Mesendoderm (in vitro differentiated cells): ENCODE results near the gene NSFL1C.

Experiments used
- DNase-seq: peaks from one replicate; pipeline ENCODE4 v3.0.0; 2013
- H2AK5ac ChIP-seq: 2 replicates; pipeline ENCODE4 v1.6.1; 2013; ENCODE audit warnings: low read length, inconsistent platforms
- H2BK120ac ChIP-seq: 2 replicates; pipeline ENCODE4 v1.6.1; 2013; ENCODE audit warnings: low read depth, mild to moderate bottlenecking, low read length, moderate library complexity, mixed read lengths
- H2BK15ac ChIP-seq: replicated peaks from 2 replicates; pipeline ENCODE4 v1.6.1; 2013; ENCODE audit warnings: low read depth, mild to moderate bottlenecking, moderate library complexity
- H2BK5ac ChIP-seq: 2 replicates; pipeline ENCODE4 v1.6.1; 2013; ENCODE audit warnings: low read length, inconsistent platforms
- H3K18ac ChIP-seq: 2 replicates; pipeline ENCODE4 v1.6.1; 2013; ENCODE audit warnings: mild to moderate bottlenecking, low read length, mixed read lengths
- H3K23ac ChIP-seq: one replicate; pipeline ENCODE4 v1.6.1; 2013; ENCODE audit warnings: low read length
- H3K27ac ChIP-seq: 2 replicates; pipeline ENCODE4 v1.5.1; 2013; ENCODE audit warnings: low read depth, mild to moderate bottlenecking, inconsistent platforms, low read length, moderate library complexity
- H3K27me3 ChIP-seq: 2 replicates; pipeline ENCODE4 v1.6.1; 2013; ENCODE audit warnings: low read length, control low read depth, mild to moderate bottlenecking, inconsistent platforms; ENCODE audit not compliant: insufficient read depth, poor library complexity
- H3K36me3 ChIP-seq: 2 replicates; pipeline ENCODE4 v1.6.1; 2013; ENCODE audit warnings: low read length, inconsistent platforms; ENCODE audit not compliant: control insufficient read depth, insufficient read depth
- H3K4ac ChIP-seq: one replicate; pipeline ENCODE4 v1.6.1; 2013; ENCODE audit warnings: low read depth, mild to moderate bottlenecking, low read length, moderate library complexity
- H3K4me1 ChIP-seq: 2 replicates; pipeline ENCODE4 v1.6.1; 2013; ENCODE audit warnings: low read depth, low read length, inconsistent platforms; ENCODE audit not compliant: control insufficient read depth
- H3K4me2 ChIP-seq: 2 replicates; pipeline ENCODE4 v1.6.1; 2013; ENCODE audit warnings: low read length
- H3K4me3 ChIP-seq: 2 replicates; pipeline ENCODE4 v1.5.1; 2013; ENCODE audit warnings: mild to moderate bottlenecking, low read length
- H3K56ac ChIP-seq: one replicate; pipeline ENCODE4 v1.6.1; 2013; ENCODE audit warnings: low read length
- H3K79me1 ChIP-seq: 2 replicates; pipeline ENCODE4 v1.6.1; 2013; ENCODE audit warnings: low read length, inconsistent platforms
- H3K79me2 ChIP-seq: 2 replicates; pipeline ENCODE4 v1.6.1; 2013; ENCODE audit warnings: mild to moderate bottlenecking, low read length; ENCODE audit not compliant: control insufficient read depth, insufficient read depth
- H3K9ac ChIP-seq: 2 replicates; pipeline ENCODE4 v1.6.1; 2013; ENCODE audit warnings: low read length, inconsistent platforms
- H4K5ac ChIP-seq: one replicate; pipeline ENCODE4 v1.6.1; 2013; ENCODE audit warnings: low read length
- H4K8ac ChIP-seq: one replicate; pipeline ENCODE4 v1.6.1; 2013; ENCODE audit warnings: low read depth, mild to moderate bottlenecking, control low read depth, low read length, moderate library complexity
- WGBS: extraction: QIAGEN DNeasy Blood & Tissue Kit; methylation state at CpG from one replicate; pipeline ENCODE4 v1.1.7; 2013; ENCODE audit warnings: low lambda C conversion rate, missing lambda C conversion rate; ENCODE audit not compliant: insufficient coverage; ENCODE audit errors: extremely low coverage; 5-methylcytosine and 5-hydroxymethylcytosine counted together

NSFL1C gene

GRCh38 chr20:1462834-1463233, 3.8 kb downstream of the NSFL1C start:
- H3K79me2 ChIP-seq, result peaks cover 20% of the 10 kb centered on the region
- H3K56ac ChIP-seq, result no peak overlapping the region
- H3K4ac ChIP-seq, result no peak overlapping the region
- H4K5ac ChIP-seq, result no peak overlapping the region
- no peak overlapping the region for H3K9ac ChIP-seq
- no peaks in the 10 kb centered on the region for H3K27me3 ChIP-seq
- H2BK15ac ChIP-seq, result no peak overlapping the region
- no peak overlapping the region for H3K4me3 ChIP-seq
- no peak overlapping the region for H3K23ac ChIP-seq
- no CpG with 5 or more reads among the region's 3 CpGs for WGBS
- no peak overlapping the region for H4K8ac ChIP-seq
- no peak overlapping the region for H3K4me2 ChIP-seq
- H3K79me1 ChIP-seq, result peaks cover 28% of the 10 kb centered on the region
- H3K18ac ChIP-seq, result no peak overlapping the region
- no peaks in the 10 kb centered on the region for H3K4me1 ChIP-seq
- DNase-seq, result no peak
- no peak overlapping the region for H2BK5ac ChIP-seq
- no peak overlapping the region for H3K27ac ChIP-seq
- H2AK5ac ChIP-seq, result no peak overlapping the region
- no peak overlapping the region for H2BK120ac ChIP-seq
- H3K36me3 ChIP-seq, result peaks cover 5% of the 10 kb centered on the region

- no peak overlapping the region for H3K9ac ChIP-seq
- H2AK5ac ChIP-seq, result no peak overlapping the region
- H3K4me2 ChIP-seq, result no peak overlapping the region
- no peaks in the 10 kb centered on the region for H3K27me3 ChIP-seq
- no peak for DNase-seq
- no peak overlapping the region for H2BK15ac ChIP-seq
- H2BK5ac ChIP-seq, result no peak overlapping the region
- H2BK120ac ChIP-seq, result no peak overlapping the region
- H3K18ac ChIP-seq, result no peak overlapping the region
- peaks cover 28% of the 10 kb centered on the region for H3K79me1 ChIP-seq
- H3K4me3 ChIP-seq, result no peak overlapping the region
- H3K79me2 ChIP-seq, result peaks cover 20% of the 10 kb centered on the region
- no peak overlapping the region for H4K5ac ChIP-seq
- H3K4me1 ChIP-seq, result no peaks in the 10 kb centered on the region
- H3K23ac ChIP-seq, result no peak overlapping the region
- H3K36me3 ChIP-seq, result peaks cover 5% of the 10 kb centered on the region
- no peak overlapping the region for H3K27ac ChIP-seq
- H3K4ac ChIP-seq, result no peak overlapping the region
- WGBS, result no CpG with 5 or more reads among the region's 3 CpGs
- no peak overlapping the region for H4K8ac ChIP-seq
- H3K56ac ChIP-seq, result no peak overlapping the region
Observed at GRCh38 chr20:1462001-1462400, 4.6 kb downstream of the NSFL1C start.

- DNase-seq, result no peak
- Histone ChIP-seq H3K56ac (no peak overlapping the region), H3K9ac (no peak overlapping the region), H3K36me3 (peaks cover 10% of the 10 kb centered on the region), H3K23ac (no peak overlapping the region), H3K27me3 (no peaks in the 10 kb centered on the region), H3K4ac (no peak overlapping the region), H3K79me2 (peaks cover 11% of the 10 kb centered on the region), H2AK5ac (no peak overlapping the region), H2BK15ac (no peak overlapping the region), H2BK120ac (no peak overlapping the region), H3K27ac (no peak overlapping the region), H3K79me1 (peaks cover 23% of the 10 kb centered on the region), H3K4me2 (no peak overlapping the region), H4K8ac (no peak overlapping the region), H3K18ac (no peak overlapping the region), H2BK5ac (no peak overlapping the region), H4K5ac (no peak overlapping the region), H3K4me3 (no peak overlapping the region), H3K4me1 (no peaks in the 10 kb centered on the region)
- WGBS, result no CpG with 5 or more reads among the region's 2 CpGs
Observed at GRCh38 chr20:1460275-1460674, 6.4 kb downstream of the NSFL1C start.

- Histone ChIP-seq H4K8ac (no peak overlapping the region), H2BK15ac (no peak overlapping the region), H3K18ac (no peak overlapping the region), H3K4ac (no peak overlapping the region), H3K36me3 (peaks cover 17% of the 10 kb centered on the region), H2AK5ac (no peak overlapping the region), H3K27me3 (no peaks in the 10 kb centered on the region), H3K4me1 (no peaks in the 10 kb centered on the region), H3K4me3 (no peak overlapping the region), H3K9ac (no peak overlapping the region), H3K79me2 (no peaks in the 10 kb centered on the region), H3K79me1 (peaks cover 10% of the 10 kb centered on the region), H2BK120ac (no peak overlapping the region), H3K4me2 (no peak overlapping the region), H3K27ac (no peak overlapping the region), H4K5ac (no peak overlapping the region), H3K56ac (no peak overlapping the region), H2BK5ac (no peak overlapping the region), H3K23ac (no peak overlapping the region)
- DNase-seq, result no peak
- WGBS, result no CpG with 5 or more reads among the region's 2 CpGs
Observed at GRCh38 chr20:1457992-1458391, 8.7 kb downstream of the NSFL1C start.

GRCh38 chr20:1456300-1456699, 10.3 kb downstream of the NSFL1C start:
- peak; percentile 28 for DNase-seq
- no peak overlapping the region for H3K23ac ChIP-seq
- no peak overlapping the region for H2BK5ac ChIP-seq
- H2AK5ac ChIP-seq, result no peak overlapping the region
- no CpG with 5 or more reads among the region's 5 CpGs for WGBS
- no peaks in the 10 kb centered on the region for H3K79me2 ChIP-seq
- H2BK15ac ChIP-seq, result no peak overlapping the region
- H3K79me1 ChIP-seq, result peaks cover 7% of the 10 kb centered on the region
- no peak overlapping the region for H3K27ac ChIP-seq
- no peak overlapping the region for H2BK120ac ChIP-seq
- H3K36me3 ChIP-seq, result peaks cover 31% of the 10 kb centered on the region
- no peak overlapping the region for H3K18ac ChIP-seq
- H4K8ac ChIP-seq, result no peak overlapping the region
- no peaks in the 10 kb centered on the region for H3K4me1 ChIP-seq
- H3K4ac ChIP-seq, result no peak overlapping the region
- no peak overlapping the region for H3K56ac ChIP-seq
- H3K4me2 ChIP-seq, result no peak overlapping the region
- H3K27me3 ChIP-seq, result no peaks in the 10 kb centered on the region
- no peak overlapping the region for H4K5ac ChIP-seq
- H3K4me3 ChIP-seq, result no peak overlapping the region
- H3K9ac ChIP-seq, result no peak overlapping the region

- Histone ChIP-seq H3K27me3 (no peaks in the 10 kb centered on the region), H2BK15ac (no peak overlapping the region), H4K8ac (no peak overlapping the region), H2BK5ac (no peak overlapping the region), H3K56ac (no peak overlapping the region), H4K5ac (no peak overlapping the region), H3K27ac (no peak overlapping the region), H3K79me2 (no peaks in the 10 kb centered on the region), H3K4me1 (no peaks in the 10 kb centered on the region), H3K4me2 (no peak overlapping the region), H3K23ac (no peak overlapping the region), H3K4me3 (peak overlapping the region; percentile 42), H3K79me1 (peaks cover 3% of the 10 kb centered on the region), H2BK120ac (no peak overlapping the region), H3K18ac (no peak overlapping the region), H3K36me3 (peaks cover 43% of the 10 kb centered on the region), H3K9ac (no peak overlapping the region), H3K4ac (no peak overlapping the region), H2AK5ac (no peak overlapping the region)
- DNase-seq, result peak; percentile 54
Observed at GRCh38 chr20:1450926-1451491, 15.6 kb downstream of the NSFL1C start.
